Type B pancreatic cell (in vitro differentiated cells): Measurements from ENCODE around the gene DMBX1. TPM values are rescaled to one million over a fixed set of nuclear protein-coding genes. Genes with fewer than 3 reads are reported as not detected.
A peak's percentile ranks its signal among the peaks of the same experiment; 100 is the strongest.

Experiments used
- DNase-seq: peaks from one replicate; pipeline ENCODE4 v3.0.0; 2021; ENCODE audit warnings: mixed read lengths; ENCODE audit not compliant: unreplicated experiment; ENCODE audit errors: extremely low spot score
- H3K27ac Mint-ChIP-seq: 2 replicates; pipeline ENCODE4 v1.8.0; 2021; ENCODE audit warnings: mild to moderate bottlenecking, mixed read lengths
- H3K27me3 Mint-ChIP-seq: 2 replicates; pipeline ENCODE4 v1.8.0; 2021; ENCODE audit warnings: mixed read lengths
- H3K36me3 Mint-ChIP-seq: 2 replicates; pipeline ENCODE4 v1.8.0; 2021; ENCODE audit warnings: mixed read lengths
- H3K4me1 Mint-ChIP-seq: one replicate; pipeline ENCODE4 v1.8.0; 2021; ENCODE audit warnings: mixed read lengths; ENCODE audit not compliant: unreplicated experiment
- H3K4me3 Mint-ChIP-seq: 2 replicates; pipeline ENCODE4 v1.8.0; 2021; ENCODE audit warnings: mild to moderate bottlenecking, mixed read lengths
- H3K9me3 Mint-ChIP-seq: 2 replicates; pipeline ENCODE4 v1.8.0; 2021; ENCODE audit warnings: mixed read lengths
- total RNA-seq: library from RNA; stranded (reverse); gene quantifications from 2 replicates; pipeline ENCODE4 v1.2.1, GENCODE V29; 2021; ENCODE audit warnings: low replicate concordance
- TF ChIP-seq, protein P1 (sequence below): fragments of 200-600 bp; sonication (generic); conservative IDR thresholded peaks from 2 replicates; pipeline ENCODE4 v1.5.0; 2021; ENCODE audit warnings: antibody characterized with exemption, mild to moderate bottlenecking

DMBX1 gene
- total RNA-seq, 1 donor from 2014 or later = 0.10 TPM

DNA sequence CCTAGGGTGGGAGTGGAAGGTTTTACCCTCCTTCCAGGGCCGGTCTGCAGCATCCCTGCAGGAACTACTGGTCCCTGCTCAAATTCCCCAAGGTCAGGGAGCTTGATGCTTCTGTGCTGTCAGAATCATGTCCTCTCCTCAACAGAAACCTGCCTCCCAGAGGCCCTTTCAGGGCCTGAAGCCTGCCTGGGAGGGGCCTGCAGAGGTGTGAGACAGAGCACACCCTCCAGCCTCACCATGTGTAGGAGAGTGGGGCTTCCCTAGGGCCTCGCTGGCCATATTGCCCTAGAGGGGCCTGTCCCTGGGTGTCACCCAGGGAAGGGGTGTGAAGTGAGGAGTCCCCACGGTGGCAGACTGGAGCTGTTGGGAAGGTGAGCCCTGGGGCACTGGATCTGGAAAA lies 40.7 kb downstream of the DMBX1 start:
- TF ChIP-seq, protein P1, sequence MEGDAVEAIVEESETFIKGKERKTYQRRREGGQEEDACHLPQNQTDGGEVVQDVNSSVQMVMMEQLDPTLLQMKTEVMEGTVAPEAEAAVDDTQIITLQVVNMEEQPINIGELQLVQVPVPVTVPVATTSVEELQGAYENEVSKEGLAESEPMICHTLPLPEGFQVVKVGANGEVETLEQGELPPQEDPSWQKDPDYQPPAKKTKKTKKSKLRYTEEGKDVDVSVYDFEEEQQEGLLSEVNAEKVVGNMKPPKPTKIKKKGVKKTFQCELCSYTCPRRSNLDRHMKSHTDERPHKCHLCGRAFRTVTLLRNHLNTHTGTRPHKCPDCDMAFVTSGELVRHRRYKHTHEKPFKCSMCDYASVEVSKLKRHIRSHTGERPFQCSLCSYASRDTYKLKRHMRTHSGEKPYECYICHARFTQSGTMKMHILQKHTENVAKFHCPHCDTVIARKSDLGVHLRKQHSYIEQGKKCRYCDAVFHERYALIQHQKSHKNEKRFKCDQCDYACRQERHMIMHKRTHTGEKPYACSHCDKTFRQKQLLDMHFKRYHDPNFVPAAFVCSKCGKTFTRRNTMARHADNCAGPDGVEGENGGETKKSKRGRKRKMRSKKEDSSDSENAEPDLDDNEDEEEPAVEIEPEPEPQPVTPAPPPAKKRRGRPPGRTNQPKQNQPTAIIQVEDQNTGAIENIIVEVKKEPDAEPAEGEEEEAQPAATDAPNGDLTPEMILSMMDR = no peak
- Mint-ChIP-seq H3K4me3 (no peak overlapping the region), H3K36me3 (no peaks in the 10 kb centered on the region), H3K4me1 (peaks cover 24% of the 10 kb centered on the region), H3K27me3 (peaks cover 87% of the 10 kb centered on the region), H3K9me3 (no peaks in the 10 kb centered on the region), H3K27ac (peak overlapping the region; percentile 66)
- no peak for DNase-seq

DNA sequence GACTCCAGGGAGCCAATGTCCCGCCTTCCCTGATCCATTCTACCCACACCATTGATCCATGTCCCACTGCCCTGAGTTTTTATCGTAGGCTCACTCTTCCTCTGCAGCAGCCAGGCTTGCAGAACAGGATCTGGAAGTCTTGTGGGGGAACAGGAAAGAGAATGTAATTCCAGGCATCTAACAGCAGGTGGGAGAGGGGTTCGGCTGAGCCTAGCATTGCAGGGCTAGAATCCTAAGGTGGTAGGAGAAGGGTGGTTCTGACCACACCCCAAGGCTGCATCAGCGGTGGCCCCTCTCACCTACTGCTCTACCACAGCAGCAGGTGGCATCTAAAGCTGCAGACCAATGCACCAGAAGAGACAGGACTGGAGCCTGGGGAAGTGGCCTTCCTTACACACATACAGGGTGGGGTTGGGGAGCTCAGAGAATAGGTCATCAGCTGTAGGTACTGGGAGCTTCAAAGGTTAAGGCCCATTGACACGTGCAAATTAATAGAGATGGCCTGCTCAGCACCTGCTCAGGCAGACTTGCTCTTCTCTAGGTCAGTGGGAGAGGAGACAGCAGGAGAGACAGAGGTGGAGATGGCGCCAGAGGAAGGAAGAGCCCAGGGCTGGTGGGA lies 41.3 kb downstream of the DMBX1 start:
- Mint-ChIP-seq H3K4me1 (peaks cover 21% of the 10 kb centered on the region), H3K27ac (peak overlapping the region; percentile 66), H3K9me3 (no peaks in the 10 kb centered on the region), H3K36me3 (no peaks in the 10 kb centered on the region), H3K4me3 (peak overlapping the region; percentile 57), H3K27me3 (peaks cover 83% of the 10 kb centered on the region)
- TF ChIP-seq, protein P1 = peak; percentile 50
- DNase-seq = no peak

DNA sequence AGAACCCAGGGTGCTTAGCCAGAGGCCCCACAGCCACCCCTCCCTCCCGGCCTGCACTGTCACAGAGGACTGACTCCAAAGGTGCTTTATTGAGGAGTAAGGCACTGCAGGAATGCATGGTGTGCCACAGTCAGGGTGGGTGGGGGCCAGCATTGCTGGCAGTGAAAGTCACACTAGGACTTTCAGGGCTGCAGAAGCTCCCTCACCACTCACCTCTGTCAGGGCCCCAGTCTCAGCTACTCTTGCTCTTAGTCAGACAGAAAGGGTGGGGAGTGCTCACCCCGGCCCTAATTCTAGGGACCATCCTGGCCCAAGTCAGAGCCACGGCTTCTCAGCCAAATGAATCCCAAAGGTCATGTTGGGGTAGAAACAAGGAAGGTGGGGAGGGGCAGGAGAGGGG lies 42.5 kb downstream of the DMBX1 start:
- Mint-ChIP-seq H3K9me3 (peaks cover 8% of the 10 kb centered on the region), H3K36me3 (no peaks in the 10 kb centered on the region), H3K4me3 (no peak overlapping the region), H3K27ac (no peak overlapping the region), H3K27me3 (peaks cover 82% of the 10 kb centered on the region), H3K4me1 (peaks cover 18% of the 10 kb centered on the region)
- TF ChIP-seq, protein P1 = no peak
- DNase-seq = no peak

DNA sequence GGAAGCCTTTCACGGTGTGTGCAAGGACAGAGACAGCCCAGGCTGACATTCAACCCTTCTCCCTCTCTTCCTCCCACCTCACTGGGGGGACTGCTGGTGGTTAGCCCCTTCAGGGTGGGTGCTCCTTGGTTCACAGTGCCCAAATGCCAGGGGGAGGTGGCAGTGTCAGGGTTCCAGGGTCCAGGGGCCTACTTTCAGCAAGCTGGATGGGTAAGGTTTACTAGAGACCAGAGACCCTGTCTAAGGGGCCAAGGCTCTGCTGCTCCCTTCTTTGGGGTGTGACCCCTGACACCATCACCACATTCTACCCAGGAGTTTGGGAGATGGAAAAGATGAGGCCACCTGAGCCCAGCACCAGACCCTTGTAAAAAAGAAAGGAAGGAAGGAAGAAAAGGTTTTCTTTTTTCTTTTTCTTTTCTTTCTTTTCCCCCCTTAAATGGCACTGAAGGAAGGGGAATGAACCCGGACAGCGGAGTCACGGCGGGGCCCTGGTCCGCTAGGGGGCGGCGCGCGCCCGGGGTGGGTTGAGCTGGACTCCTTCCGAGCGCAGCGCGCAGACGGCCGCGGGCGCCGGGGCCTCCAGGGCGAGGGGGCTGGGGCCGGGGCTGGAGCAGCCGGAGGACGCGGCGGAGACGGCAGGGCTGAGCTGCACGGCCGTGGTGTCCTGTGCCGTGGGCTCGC lies 43.0 kb downstream of the DMBX1 start:
- peak; percentile 82 for DNase-seq
- peaks cover 17% of the 10 kb centered on the region for H3K4me1 Mint-ChIP-seq
- H3K27ac Mint-ChIP-seq = no peak overlapping the region
- TF ChIP-seq, protein P1 = peak; percentile 85
- H3K27me3 Mint-ChIP-seq = peaks cover 81% of the 10 kb centered on the region
- no peaks in the 10 kb centered on the region for H3K36me3 Mint-ChIP-seq
- H3K4me3 Mint-ChIP-seq = peak overlapping the region; percentile 65
- H3K9me3 Mint-ChIP-seq = peaks cover 10% of the 10 kb centered on the region

DNA sequence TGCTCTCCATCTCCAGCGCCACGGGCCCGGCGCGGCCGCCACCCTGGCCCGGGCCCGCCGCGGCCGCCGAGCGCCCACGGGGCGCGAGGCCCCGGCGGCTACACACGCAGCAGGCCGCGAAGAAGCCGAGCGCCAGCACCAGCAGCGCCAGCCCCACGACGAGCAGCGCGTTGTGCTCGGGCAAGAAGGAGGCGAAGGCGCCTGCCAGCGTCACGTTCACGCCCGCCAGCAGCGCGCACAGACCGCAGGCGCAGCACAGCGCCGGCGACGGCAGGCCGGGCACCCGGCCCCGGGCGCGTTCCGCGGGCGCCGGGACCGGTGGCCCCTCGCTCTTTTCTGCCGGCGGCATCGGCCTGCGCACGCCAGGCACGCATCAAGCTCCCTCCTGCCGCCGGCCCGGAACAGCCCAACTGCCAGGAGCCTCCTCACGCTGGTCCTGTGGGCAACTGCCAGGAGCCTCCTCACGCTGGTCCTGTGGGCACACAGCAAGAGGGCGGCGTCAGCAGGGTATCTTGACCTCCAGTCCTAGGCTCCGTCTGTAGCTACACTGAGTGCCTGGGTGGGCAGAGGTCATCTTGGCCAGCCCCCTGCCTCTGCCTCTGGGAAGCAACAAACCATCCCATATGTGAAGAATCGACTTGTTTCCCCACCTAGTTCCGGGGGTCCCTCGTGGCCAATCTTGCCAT lies 43.7 kb downstream of the DMBX1 start:
- DNase-seq = no peak
- no peak overlapping the region for H3K27ac Mint-ChIP-seq
- H3K9me3 Mint-ChIP-seq = peaks cover 10% of the 10 kb centered on the region
- TF ChIP-seq, protein P1 = no peak
- peaks cover 77% of the 10 kb centered on the region for H3K27me3 Mint-ChIP-seq
- peak overlapping the region; percentile 84 for H3K4me3 Mint-ChIP-seq
- peaks cover 10% of the 10 kb centered on the region for H3K4me1 Mint-ChIP-seq
- H3K36me3 Mint-ChIP-seq = no peaks in the 10 kb centered on the region
